ENCODE results near the gene KMT2A. TPM values are rescaled to one million over a fixed set of nuclear protein-coding genes. Genes with fewer than 3 reads are reported as not detected.
"Not testable (repeated sequence)": the region's sequence is repeated elsewhere in the genome, so short reads cannot be mapped to it uniquely, and the experiment has no call there.

The KMT2A gene
- total RNA-seq, 4 donors from 2014 or later, result 74.5 to 175 (median 90.8) TPM

GRCh38 chr11:118448294-118448693 is 12.0 kb downstream of the KMT2A start:
- DNase-seq, result no peak
- intact Hi-C loops (cut with DNase I), result no loop called here
- Histone ChIP-seq H3K27ac (peak overlapping the region in 1 of 3 donors; percentile 18), H3K27me3 (no peaks in the 10 kb centered on the region), H3K4me1 (peaks cover 49 to 51% of the 10 kb centered on the region in 2 donors), H3K9me3 (no peaks in the 10 kb centered on the region), H3K36me3 (no peaks in the 10 kb centered on the region), H3K4me3 (replicated peaks in 1 of 3) (no peak overlapping the region)
- TF ChIP-seq CTCF (IDR thresholded peaks at IDR 0.05), result no peak
- TF ChIP-seq POLR2A (IDR thresholded peaks at IDR 0.05), result no peak

DNA sequence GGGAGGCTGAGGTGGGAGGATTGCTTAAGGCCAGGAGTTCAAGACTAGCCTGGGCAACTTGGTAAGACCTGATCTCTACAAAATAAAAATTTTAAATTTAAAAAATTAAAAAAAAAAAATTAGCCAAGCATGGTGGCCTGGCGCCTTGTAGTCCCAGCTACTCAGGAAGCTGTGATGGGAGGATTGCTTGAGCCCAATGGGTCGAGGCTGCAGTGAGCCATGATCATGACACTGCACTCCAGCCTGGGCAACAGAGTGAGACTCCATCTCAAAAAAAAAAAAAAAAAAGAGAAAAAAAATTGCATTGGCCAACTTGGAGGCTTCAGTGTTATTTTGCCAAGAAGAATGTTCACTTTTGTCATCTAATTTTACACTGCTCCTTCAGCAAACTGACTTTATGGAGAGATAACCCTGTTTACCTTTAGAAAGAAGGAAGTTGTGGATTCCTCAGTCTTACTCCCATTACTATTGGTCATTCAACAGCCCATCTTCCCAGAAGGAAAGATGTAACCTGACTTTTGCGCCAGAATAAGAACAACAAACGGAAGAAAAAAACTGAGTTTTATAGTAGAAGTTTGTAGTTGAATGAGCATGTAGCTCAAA is 13.1 kb downstream of the KMT2A start:
- intact Hi-C loops (cut with DNase I), result no loop called here

DNA sequence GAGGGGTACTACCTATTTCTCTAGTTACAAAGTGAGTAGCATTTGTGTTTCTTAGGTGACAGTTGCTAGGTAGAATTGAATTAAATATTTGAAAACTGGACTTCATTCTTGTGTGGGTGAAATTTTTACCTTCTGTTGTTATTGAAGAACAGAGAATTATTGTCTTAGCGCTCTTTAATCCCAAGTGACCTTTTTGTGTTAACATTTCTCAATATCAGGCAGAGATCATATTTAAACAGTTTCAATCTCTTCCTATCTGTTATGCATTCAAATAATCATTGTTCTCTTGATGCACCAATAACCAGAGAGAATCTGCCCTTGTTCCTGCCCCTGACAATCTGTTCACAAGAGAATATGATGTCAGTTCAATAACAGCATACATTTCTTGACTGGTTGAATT is 14.2 kb downstream of the KMT2A start:
- H3K9me3 ChIP-seq, result no peaks in the 10 kb centered on the region

More for the DNA sequence above, 13.1 kb downstream of the KMT2A start:
- TF ChIP-seq POLR2A (IDR thresholded peaks at IDR 0.05), result no peak
- WGBS, 2 donors, result 92% methylated on average over 4 of the region's 4 CpGs
- Histone ChIP-seq H3K4me3 (replicated peaks in 1 of 3) (no peak overlapping the region), H3K36me3 (no peaks in the 10 kb centered on the region), H3K27ac (peak overlapping the region in 1 of 3 donors; percentile 30), H3K9me3 (no peaks in the 10 kb centered on the region), H3K27me3 (no peaks in the 10 kb centered on the region), H3K4me1 (peaks cover 38 to 40% of the 10 kb centered on the region in 2 donors)
- DNase-seq, result peak; percentile 5 to 22

GRCh38 chr11:118462178-118462577 is 25.9 kb downstream of the KMT2A start:
- TF ChIP-seq POLR2A (IDR thresholded peaks at IDR 0.05) (no peak), CTCF (IDR thresholded peaks at IDR 0.05) (no peak)
- DNase-seq, result no peak
- 73 to 83% methylated on average over 2 of the region's 2 CpGs for WGBS, 2 donors
- no peak overlapping the region for H3K4me3 ChIP-seq (replicated peaks in 1 of 3)
- H3K4me1 ChIP-seq, result peaks cover 0 to 10% of the 10 kb centered on the region in 2 donors
- H3K9me3 ChIP-seq, result no peaks in the 10 kb centered on the region
- H3K27me3 ChIP-seq, result no peaks in the 10 kb centered on the region
- H3K36me3 ChIP-seq, result no peaks in the 10 kb centered on the region
- no peak overlapping the region for H3K27ac ChIP-seq
- intact Hi-C loops (cut with DNase I), result no loop called here

More for the DNA sequence above, 14.2 kb downstream of the KMT2A start:
- no peak overlapping the region for H3K27ac ChIP-seq
- TF ChIP-seq CTCF (IDR thresholded peaks at IDR 0.05), result no peak
- no peak for TF ChIP-seq POLR2A (IDR thresholded peaks at IDR 0.05)
- DNase-seq, result no peak
- H3K36me3 ChIP-seq, result no peaks in the 10 kb centered on the region
- intact Hi-C loops (cut with DNase I), result no loop called here
- H3K27me3 ChIP-seq, result no peaks in the 10 kb centered on the region
- 86 to 89% methylated on average over 1 of the region's 1 CpG for WGBS, 2 donors
- H3K4me3 ChIP-seq (replicated peaks in 1 of 3), result no peak overlapping the region
- peaks cover 28 to 33% of the 10 kb centered on the region in 2 donors for H3K4me1 ChIP-seq

DNA sequence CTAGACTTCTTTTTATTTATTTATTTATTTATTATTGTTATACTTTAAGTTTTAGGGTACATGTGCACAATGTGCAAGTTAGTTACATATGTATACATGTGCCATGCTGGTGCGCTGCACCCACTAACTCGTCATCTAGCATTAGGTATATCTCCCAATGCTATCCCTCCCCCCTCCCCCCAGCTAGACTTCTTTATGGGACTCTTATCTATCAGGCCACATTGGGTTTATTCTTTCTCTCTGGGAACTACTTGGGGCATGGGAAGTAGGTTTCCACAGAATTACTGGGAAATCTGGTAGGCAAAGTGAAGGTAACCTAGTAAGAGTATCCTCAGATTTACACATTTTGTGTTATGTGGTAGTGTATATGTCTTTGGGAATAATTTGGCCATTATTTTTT is 32.7 kb downstream of the KMT2A start:
- H3K4me3 ChIP-seq (replicated peaks in 1 of 3); intact Hi-C loops (cut with DNase I); H3K9me3 ChIP-seq; DNase-seq; H3K4me1 ChIP-seq; H3K27ac ChIP-seq; H3K27me3 ChIP-seq: not testable (repeated sequence)
- H3K36me3 ChIP-seq, result peaks cover 8 to 10% of the 10 kb centered on the region in 2 donors
- 91 to 100% methylated on average over 2 of the region's 2 CpGs for WGBS, 2 donors

GRCh38 chr11:118471030-118471429 is 34.7 kb downstream of the KMT2A start:
- no peak overlapping the region for H3K4me3 ChIP-seq (replicated peaks in 1 of 3)
- no peak overlapping the region for H3K27ac ChIP-seq
- 98% methylated on average over 2 of the region's 2 CpGs for WGBS, 2 donors
- peaks cover 8 to 10% of the 10 kb centered on the region in 2 donors for H3K36me3 ChIP-seq
- intact Hi-C loops (cut with DNase I), result no loop called here
- TF ChIP-seq CTCF (IDR thresholded peaks at IDR 0.05) (no peak), POLR2A (IDR thresholded peaks at IDR 0.05) (no peak)
- no peaks in the 10 kb centered on the region for H3K9me3 ChIP-seq
- no peaks in the 10 kb centered on the region for H3K4me1 ChIP-seq
- no peak for DNase-seq
- no peaks in the 10 kb centered on the region for H3K27me3 ChIP-seq

All from thyroid gland (tissue), 4 donors.